GM12878 (cell line): ENCODE results near the gene IL6R. TPM values are rescaled to one million over a fixed set of nuclear protein-coding genes. Genes with fewer than 3 reads are reported as not detected.

Experiments used
- ATAC-seq: fragments of 200-7000 bp; cut with Tn5 transposase; 3 replicates; pipeline ENCODE4 v1.9.1; 2020; ENCODE audit warnings: mild to moderate bottlenecking, moderate library complexity
- BruUV-seq: library from RNA; stranded (reverse); fragments of 400-500 nt; replicated peaks from 2 replicates; lab custom pipeline; 2021; lab: Mats Ljungman, UMichigan
- CTCF ChIA-PET: fragments of 300-600 bp; sonication (Branson Sonifier 250); formaldehyde crosslinking; extraction: SDS; loops from one replicate; lab custom pipeline; 2021; ENCODE audit warnings: inconsistent platforms; lab: Yijun Ruan, JAX
- POLR2A ChIA-PET: fragments of 350-600 bp; formaldehyde crosslinking; extraction: SDS; loops from one replicate; lab custom pipeline; 2021; ENCODE audit warnings: inconsistent platforms; lab: Charles Lee
- RAD21 ChIA-PET: fragments of 300-600 bp; sonication (Branson Sonifier 250); formaldehyde crosslinking; loops from one replicate; lab custom pipeline; 2023; ENCODE audit warnings: antibody characterized with exemption; ENCODE audit not compliant: unreplicated experiment; lab: Charles Lee
- SMC1A ChIA-PET: fragments of 300-600 bp; sonication (Branson Sonifier 250); formaldehyde crosslinking; loops from one replicate; lab custom pipeline; 2023; ENCODE audit not compliant: unreplicated experiment, uncharacterized antibody; lab: Charles Lee
- DNase-seq: peaks from one replicate; pipeline ENCODE4 v3.0.0-alpha.2; 2011; ENCODE audit warnings: low read depth, low spot score
- FAIRE-seq: peaks from 3 replicates; lab custom pipeline; 2011; peaks lifted over from hg19 to GRCh38; lab: Jason Lieb, UNC
- H2AFZ ChIP-seq: 2 replicates; pipeline ENCODE4 v1.6.0; 2011; ENCODE audit warnings: low read depth, low read length, control low read depth; ENCODE audit not compliant: control insufficient read depth
- H3K27ac ChIP-seq: 2 replicates; pipeline ENCODE4 v1.5.1; 2011; ENCODE audit warnings: control low read depth; ENCODE audit not compliant: control insufficient read depth, insufficient read depth
- H3K27me3 ChIP-seq, 2 experiments: replicated peaks in 1 of 2; 2 replicates each; pipeline versions ENCODE4 v1.6.0 to v1.6.1; 2011; ENCODE audit warnings: low read length in 1 of 2; ENCODE audit not compliant: control insufficient read depth in 2 of 2, insufficient read depth in 2 of 2
- H3K36me3 ChIP-seq, 2 experiments: 2 replicates each; pipeline ENCODE4 v1.5.1; 2011; ENCODE audit warnings: low read length in 1 of 2; ENCODE audit not compliant: control insufficient read depth in 2 of 2, insufficient read depth in 2 of 2
- H3K4me1 ChIP-seq: 2 replicates; pipeline ENCODE4 v1.6.1; 2011; ENCODE audit warnings: mild to moderate bottlenecking, low read length, moderate library complexity, mixed read lengths; ENCODE audit not compliant: control insufficient read depth, insufficient read depth
- H3K4me2 ChIP-seq: 2 replicates; pipeline ENCODE4 v1.6.0; 2011; ENCODE audit warnings: control low read depth; ENCODE audit not compliant: control insufficient read depth, insufficient read depth
- H3K4me3 ChIP-seq: fragments of 200-600 bp; sonication (generic); 2 replicates; pipeline ENCODE4 v1.5.1; 2016
- H3K79me2 ChIP-seq: 2 replicates; pipeline ENCODE4 v1.6.0; 2011; ENCODE audit warnings: low read length; ENCODE audit not compliant: control insufficient read depth, insufficient read depth
- H3K9ac ChIP-seq: 2 replicates; pipeline ENCODE4 v1.8.0; 2011; ENCODE audit warnings: low read length, control low read depth, mixed read lengths; ENCODE audit not compliant: control insufficient read depth, insufficient read depth
- H3K9me3 ChIP-seq: replicated peaks from 3 replicates; pipeline ENCODE4 v1.5.1; 2011; ENCODE audit warnings: mild to moderate bottlenecking, low read length; ENCODE audit not compliant: control insufficient read depth, insufficient read depth
- H4K20me1 ChIP-seq: 2 replicates; pipeline ENCODE4 v1.6.0; 2011; ENCODE audit not compliant: control insufficient read depth, insufficient read depth
- ATF2 ChIP-seq: IDR thresholded peaks from 2 replicates; pipeline ENCODE4 v1.6.1; 2012; ENCODE audit warnings: low read length, inconsistent platforms
- CBFB ChIP-seq: IDR thresholded peaks from 2 replicates; pipeline ENCODE4 v1.6.1; 2016; ENCODE audit warnings: antibody characterized with exemption, low read depth
- CTCF ChIP-seq, 3 experiments: IDR thresholded peaks in 2 of 3; conservative IDR thresholded peaks in 1 of 3; 2 replicates each; pipeline ENCODE4 v1.5.1; 2011; ENCODE audit warnings: low read depth in 3 of 3, low read length in 3 of 3, mild to moderate bottlenecking in 3 of 3, control low read depth in 2 of 3, moderate library complexity in 2 of 3, inconsistent platforms in 1 of 3, mixed read lengths in 1 of 3; ENCODE audit not compliant: control insufficient read depth in 2 of 3, insufficient read depth in 1 of 3; ENCODE audit errors: extremely low read depth in 1 of 3
- E2F4 ChIP-seq: IDR thresholded peaks from 2 replicates; pipeline ENCODE4 v1.6.1; 2012; ENCODE audit warnings: low read depth, low read length, improper control_type of control experiment
- EED ChIP-seq: sonication (generic); IDR thresholded peaks from 2 replicates; pipeline ENCODE4 v1.6.1; 2016; ENCODE audit warnings: antibody characterized with exemption, low read depth
- EZH2 ChIP-seq: IDR thresholded peaks from 2 replicates; pipeline ENCODE4 v1.6.1; 2012; ENCODE audit warnings: low read depth, mild to moderate bottlenecking, control low read depth, inconsistent platforms, low read length, borderline replicate concordance; ENCODE audit not compliant: control insufficient read depth
- FOS ChIP-seq: IDR thresholded peaks from 3 replicates; pipeline ENCODE4 v1.6.1; 2011; ENCODE audit warnings: borderline replicate concordance; ENCODE audit not compliant: insufficient read length; ENCODE audit errors: extremely low read depth
- IRF4 ChIP-seq: IDR thresholded peaks from 2 replicates; pipeline ENCODE4 v1.6.1; 2011; ENCODE audit warnings: low read depth, low read length
- JUNB ChIP-seq: IDR thresholded peaks from 2 replicates; pipeline ENCODE4 v1.6.1; 2016; ENCODE audit warnings: antibody characterized with exemption, mild to moderate bottlenecking
- JUND ChIP-seq: IDR thresholded peaks from 2 replicates; pipeline ENCODE4 v1.6.1; 2012; ENCODE audit warnings: low read depth, mild to moderate bottlenecking, low read length, improper control_type of control experiment, moderate library complexity
- KLF5 ChIP-seq: fragments of 450-650 bp; IDR thresholded peaks from 2 replicates; pipeline ENCODE4 v1.6.1; 2014; ENCODE audit warnings: mild to moderate bottlenecking; ENCODE audit not compliant: partially characterized antibody
- LARP7 ChIP-seq: fragments of 450-650 bp; IDR thresholded peaks from 2 replicates; pipeline ENCODE4 v1.6.1; 2017; ENCODE audit warnings: mild to moderate bottlenecking
- POLR2AphosphoS2 ChIP-seq: IDR thresholded peaks from 2 replicates; pipeline ENCODE4 v1.6.1; 2011; ENCODE audit warnings: low read depth, mild to moderate bottlenecking, low read length, improper control_type of control experiment, moderate library complexity
- RBBP5 ChIP-seq: fragments of 200-600 bp; sonication (generic); conservative IDR thresholded peaks from 2 replicates; pipeline ENCODE4 v1.6.1; 2016
- RELA ChIP-seq: fragments of 450-650 bp; IDR thresholded peaks from 2 replicates; pipeline ENCODE4 v1.8.0; 2014; ENCODE audit warnings: borderline replicate concordance; ENCODE audit not compliant: partially characterized antibody
- TBL1XR1 ChIP-seq: IDR thresholded peaks from 2 replicates; pipeline ENCODE4 v1.6.1; 2012; ENCODE audit warnings: low read depth, low read length, improper control_type of control experiment
- WGBS: methylation state at CpG from one replicate; pipeline ENCODE4 v1.1.6; 2016; ENCODE audit warnings: low lambda C conversion rate; ENCODE audit not compliant: insufficient replicate concordance, insufficient coverage; ENCODE audit errors: missing lambda C conversion rate; 5-methylcytosine and 5-hydroxymethylcytosine counted together
- in situ Hi-C: fragments of 300-500 bp; cut with MboI; formaldehyde crosslinking; loops from 9 replicates; pipeline ENCODE4 v1.14.3; 2018; ENCODE audit warnings: mixed read lengths
- intact Hi-C: fragments of 100-400 bp; cut with micrococcal nuclease; formaldehyde crosslinking; loops from one replicate; pipeline ENCODE4 v1.14.2; 2022; ENCODE audit not compliant: unreplicated experiment
- polyA plus RNA-seq, 11 experiments: library from polyadenylated mRNA; depleted of rRNA in 4 of 11; unstranded in 6 of 11; stranded (reverse) in 5 of 11; fragments of >200 nt; fragmentation: Nextera tagmentation in 4 of 11; fragmentation: Illumina TruSeq in 1 of 11; extraction: Ambion mirVana in 4 of 11; extraction: Trizol in 1 of 11; gene quantifications; 1 replicate in 1 of 11; 2 replicates in 10 of 11; pipeline versions ENCODE4 v1.2.1 to v1.2.3, GENCODE V29; 2011 to 2016; ENCODE audit warnings: inconsistent platforms in 2 of 11, missing spikeins in 2 of 11, low read depth in 1 of 11
- total RNA-seq, 4 experiments: library from RNA; depleted of rRNA in 3 of 4; stranded (reverse); fragments of >200 nt in 3 of 4; fragmentation: Illumina TruSeq in 1 of 4; extraction: Trizol in 1 of 4; gene quantifications; 2 replicates each; pipeline versions ENCODE4 v1.2.1 to v1.2.3, GENCODE V29; 2013 to 2021

Gene IL6R
- total and polyA plus RNA-seq, 10 of the 15 experiments (the other 5 are each of a cell fraction or from before 2014, with no cell fraction given) = 1.9 to 43.4 (median 17.5) TPM

GRCh38 chr1:154459080-154459479, 53.9 kb downstream of the IL6R start (continued):
- no peak for TF ChIP-seq CTCF (IDR thresholded peaks at IDR 0.05 in 2 of 3, conservative IDR thresholded peaks at IDR 0.05 in 1 of 3; ENCODE audit: control insufficient read depth in 2 of 3, extremely low read depth in 1 of 3, insufficient read depth in 1 of 3, low read depth in 3 of 3, low read length in 3 of 3)
- TF ChIP-seq EED = no peak
- no peak for TF ChIP-seq IRF4
- TF ChIP-seq ATF2 = no peak
- TF ChIP-seq CBFB = no peak
- TF ChIP-seq, all 136 proteins: peak for 0

- ChIA-PET SMC1A (no interaction called here), RAD21 (interaction anchor here (1.2 to 1.6 kb wide), 2 partner anchors 16 to 86 kb away, joined by 3 to 4 read pairs; no protein-coding TSS in a partner anchor), POLR2A (interaction anchor here (0.6 kb wide), 1 partner anchor 662 kb away, joined by 3 read pairs; no protein-coding TSS in a partner anchor), CTCF (interaction anchor here (1.1 to 3.4 kb wide), 4 partner anchors 18 to 128 kb away, joined by 3 to 11 read pairs (median 4); no protein-coding TSS in a partner anchor)
- no TSS peak for BruUV-seq
- no peak for FAIRE-seq
- Histone ChIP-seq H3K4me3 (no peak overlapping the region), H4K20me1 (no peaks in the 10 kb centered on the region), H2AFZ (no peak overlapping the region), H3K9me3 (no peaks in the 10 kb centered on the region), H3K9ac (no peak overlapping the region), H3K79me2 (no peaks in the 10 kb centered on the region), H3K4me1 (peaks cover 8% of the 10 kb centered on the region), H3K36me3 (no peaks in the 10 kb centered on the region), H3K27me3 (no peaks in the 10 kb centered on the region), H3K4me2 (no peak overlapping the region), H3K27ac (no peak overlapping the region)
- ATAC-seq = no peak
- DNase-seq = no peak
- in situ Hi-C loops = no loop called here
- intact Hi-C loops = no loop called here
- WGBS = 77% methylated on average over 15 of the region's 15 CpGs
- TF ChIP-seq TBL1XR1 (no peak), RBBP5 (no peak), FOS (no peak), JUNB (no peak), CTCF (IDR thresholded peaks at IDR 0.05 in 2 of 3, conservative IDR thresholded peaks at IDR 0.05 in 1 of 3; ENCODE audit: control insufficient read depth in 2 of 3, extremely low read depth in 1 of 3, insufficient read depth in 1 of 3, low read depth in 3 of 3, low read length in 3 of 3) (no peak), E2F4 (no peak), JUND (no peak), KLF5 (no peak), POLR2AphosphoS2 (no peak), RELA (no peak), EZH2 (no peak), LARP7 (no peak)
Observed at GRCh38 chr1:154460695-154461260, 55.6 kb downstream of the IL6R start.
